GM18502 (cell line): ENCODE data around the gene NEU4.
"Not testable (repeated sequence)": the region's sequence is repeated elsewhere in the genome, so short reads cannot be mapped to it uniquely, and the experiment has no call there.

Experiments
- ATAC-seq: cut with Tn5 transposase; IDR thresholded peaks from one replicate; pipeline ENCODE4 v1.9.1; 2021; ENCODE audit warnings: mild to moderate bottlenecking; ENCODE audit not compliant: unreplicated experiment, poor library complexity

NEU4 gene, protein sequence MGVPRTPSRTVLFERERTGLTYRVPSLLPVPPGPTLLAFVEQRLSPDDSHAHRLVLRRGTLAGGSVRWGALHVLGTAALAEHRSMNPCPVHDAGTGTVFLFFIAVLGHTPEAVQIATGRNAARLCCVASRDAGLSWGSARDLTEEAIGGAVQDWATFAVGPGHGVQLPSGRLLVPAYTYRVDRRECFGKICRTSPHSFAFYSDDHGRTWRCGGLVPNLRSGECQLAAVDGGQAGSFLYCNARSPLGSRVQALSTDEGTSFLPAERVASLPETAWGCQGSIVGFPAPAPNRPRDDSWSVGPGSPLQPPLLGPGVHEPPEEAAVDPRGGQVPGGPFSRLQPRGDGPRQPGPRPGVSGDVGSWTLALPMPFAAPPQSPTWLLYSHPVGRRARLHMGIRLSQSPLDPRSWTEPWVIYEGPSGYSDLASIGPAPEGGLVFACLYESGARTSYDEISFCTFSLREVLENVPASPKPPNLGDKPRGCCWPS

DNA sequence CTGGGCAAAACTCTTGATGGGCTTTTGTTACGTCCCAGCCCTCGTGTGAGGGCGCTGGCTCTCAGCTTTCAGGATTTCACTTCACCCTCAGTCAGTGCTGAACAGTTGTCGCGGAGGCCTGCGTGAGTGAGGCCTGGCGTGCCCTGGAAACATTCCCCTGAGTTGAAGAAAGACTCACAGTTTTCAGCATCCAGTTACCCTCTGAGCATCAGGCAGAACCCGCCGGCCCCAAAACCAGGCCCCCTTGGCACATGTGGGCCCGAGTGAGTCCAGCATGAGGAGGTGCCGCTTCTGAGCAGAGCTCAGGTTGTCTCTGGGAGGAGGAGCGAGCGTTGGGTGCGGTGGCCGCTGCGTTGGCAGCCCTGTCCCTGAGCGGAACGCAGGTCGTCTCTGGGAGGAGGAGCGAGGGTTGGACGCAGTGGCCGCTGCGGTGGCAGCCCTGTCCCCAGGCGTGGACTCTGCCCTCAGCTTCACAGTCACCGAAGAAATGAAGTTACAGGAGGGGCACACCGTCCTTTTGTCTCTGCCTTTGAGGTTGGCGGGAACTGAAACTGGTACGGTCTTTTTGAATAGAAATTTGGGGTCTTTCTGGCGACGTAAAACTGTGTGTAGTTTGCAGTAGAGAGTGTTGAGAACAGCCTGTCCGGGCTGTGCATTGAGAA, at the start of gene NEU4:
Gene NEU4, plus strand, starts transcription at position 473 of the 662 bp plus-strand sequence. CDS start 5,292 bp downstream, outside the sequence.
- no peak for ATAC-seq

DNA sequence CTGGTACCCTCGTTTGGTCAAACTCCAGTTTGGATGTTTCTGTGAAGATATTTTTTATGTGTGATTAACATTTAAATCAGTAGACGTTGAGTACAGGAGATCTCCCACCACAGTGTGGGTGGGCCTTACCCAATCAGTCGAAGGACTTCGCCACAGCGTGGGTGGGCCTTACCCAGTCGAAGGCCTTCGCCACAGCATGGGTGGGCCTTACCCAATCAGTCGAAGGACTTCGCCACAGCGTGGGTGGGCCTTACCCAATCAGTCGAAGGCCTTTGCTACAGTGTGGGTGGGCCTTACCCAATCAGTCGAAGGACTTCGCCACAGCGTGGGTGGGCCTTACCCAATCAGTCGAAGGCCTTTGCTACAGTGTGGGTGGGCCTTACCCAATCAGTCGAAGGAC, 49.1 kb upstream of the NEU4 start:
- ATAC-seq = not testable (repeated sequence)

DNA sequence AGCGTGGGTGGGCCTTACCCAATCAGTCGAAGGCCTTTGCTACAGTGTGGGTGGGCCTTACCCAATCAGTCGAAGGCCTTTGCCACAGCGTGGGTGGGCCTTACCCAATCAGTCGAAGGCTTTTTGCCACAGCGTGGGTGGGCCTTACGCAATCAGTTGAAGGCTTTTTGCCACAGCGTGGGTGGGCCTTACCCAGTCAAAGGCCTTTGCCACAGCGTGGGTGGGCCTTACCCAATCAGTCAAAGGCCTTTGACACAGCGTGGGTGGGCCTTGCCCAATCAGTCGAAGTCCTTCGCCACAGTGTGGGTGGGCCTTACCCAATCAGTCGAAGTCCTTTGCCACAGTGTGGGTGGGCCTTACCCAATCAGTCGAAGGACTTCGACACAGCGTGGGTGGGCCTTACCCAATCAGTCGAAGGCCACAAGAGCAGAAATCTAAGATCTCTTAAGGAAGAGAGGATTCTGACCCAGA, 48.7 kb upstream of the NEU4 start:
- ATAC-seq = no peak

DNA sequence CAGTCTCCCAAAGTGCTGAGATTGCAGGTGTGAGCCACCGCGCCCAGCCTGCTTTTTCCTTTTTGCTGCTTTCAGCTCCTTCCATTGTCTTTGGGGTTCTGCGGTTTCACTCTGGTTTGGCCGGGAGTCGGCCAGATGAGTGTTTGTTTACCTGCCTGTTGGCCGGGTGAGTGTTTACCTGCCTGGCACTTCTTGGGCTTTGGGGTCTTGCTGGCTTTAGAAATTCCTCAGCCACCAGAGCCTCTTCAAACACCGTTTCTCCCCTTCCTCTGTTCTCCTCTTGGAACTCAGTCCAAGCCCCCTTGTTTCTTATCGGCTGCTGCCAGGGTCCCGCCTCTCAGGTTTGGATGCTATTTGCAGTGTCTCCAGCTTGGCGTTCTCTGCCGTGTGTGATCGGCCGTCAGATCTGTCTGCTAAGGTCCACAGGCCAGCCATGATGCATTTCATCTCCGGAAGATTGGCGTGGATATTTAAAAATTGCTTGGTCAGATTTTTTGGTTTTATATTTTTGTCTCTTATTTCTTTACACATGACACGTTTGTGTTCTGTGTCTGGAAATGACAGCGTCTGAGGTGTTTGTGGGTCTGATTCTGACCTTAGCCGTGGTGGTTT, 46.6 kb upstream of the NEU4 start:
- ATAC-seq = no peak

DNA sequence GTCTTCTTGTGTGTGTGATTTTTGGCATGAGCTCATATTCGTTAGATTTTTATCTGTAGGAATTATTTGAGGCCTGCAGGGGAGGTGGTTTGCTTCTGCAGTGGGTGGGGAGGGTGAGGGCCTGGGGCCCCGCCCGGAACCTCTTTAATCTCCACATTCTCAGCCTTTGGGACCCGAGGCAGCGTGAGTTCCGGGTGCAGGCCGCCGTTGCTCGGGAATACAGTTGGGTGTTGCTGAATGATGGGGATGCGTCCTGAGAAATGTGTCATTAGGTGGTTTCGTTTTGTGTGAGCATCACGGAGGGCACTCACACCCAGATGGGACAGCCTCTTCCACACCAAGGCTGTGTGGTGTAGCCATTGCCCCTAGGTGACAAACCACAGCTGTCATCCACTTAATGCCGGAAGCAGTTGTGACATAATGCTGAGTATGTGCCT, 46.0 kb upstream of the NEU4 start:
- ATAC-seq = no peak

DNA sequence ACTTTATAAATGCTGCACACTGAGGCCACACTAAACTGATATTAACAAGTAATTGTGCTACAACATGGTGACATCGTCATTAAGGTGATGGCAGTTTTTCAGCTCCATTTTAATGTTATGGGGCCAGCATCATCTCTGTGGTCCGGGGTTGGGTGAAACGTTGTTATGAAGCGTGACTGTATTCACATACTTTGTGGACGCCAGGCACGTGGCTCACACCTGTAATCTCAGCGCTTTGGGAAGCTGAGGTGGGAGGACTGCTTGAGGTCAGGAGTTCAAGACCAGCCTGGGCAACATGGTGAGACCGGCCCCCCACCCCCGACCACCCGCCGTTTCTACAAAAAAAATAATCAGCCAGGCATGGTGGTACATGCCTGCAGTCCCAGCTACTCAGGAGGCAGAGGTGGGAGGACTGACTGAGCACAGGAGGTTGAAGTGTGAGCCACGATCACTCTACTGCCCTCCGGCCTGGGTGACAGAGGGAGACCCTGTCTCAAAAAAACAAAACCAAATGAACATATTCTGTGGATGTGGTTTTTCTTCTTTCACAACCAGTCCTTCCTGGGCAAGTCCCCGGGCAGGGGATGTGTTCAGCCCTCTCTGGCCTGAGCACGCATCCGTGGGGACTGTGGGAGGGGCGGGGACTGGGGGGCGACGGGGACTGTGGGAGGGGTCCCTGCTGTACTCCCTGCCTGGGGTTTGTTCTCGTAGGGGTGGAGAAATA, 45.3 kb upstream of the NEU4 start:
- no peak for ATAC-seq

DNA sequence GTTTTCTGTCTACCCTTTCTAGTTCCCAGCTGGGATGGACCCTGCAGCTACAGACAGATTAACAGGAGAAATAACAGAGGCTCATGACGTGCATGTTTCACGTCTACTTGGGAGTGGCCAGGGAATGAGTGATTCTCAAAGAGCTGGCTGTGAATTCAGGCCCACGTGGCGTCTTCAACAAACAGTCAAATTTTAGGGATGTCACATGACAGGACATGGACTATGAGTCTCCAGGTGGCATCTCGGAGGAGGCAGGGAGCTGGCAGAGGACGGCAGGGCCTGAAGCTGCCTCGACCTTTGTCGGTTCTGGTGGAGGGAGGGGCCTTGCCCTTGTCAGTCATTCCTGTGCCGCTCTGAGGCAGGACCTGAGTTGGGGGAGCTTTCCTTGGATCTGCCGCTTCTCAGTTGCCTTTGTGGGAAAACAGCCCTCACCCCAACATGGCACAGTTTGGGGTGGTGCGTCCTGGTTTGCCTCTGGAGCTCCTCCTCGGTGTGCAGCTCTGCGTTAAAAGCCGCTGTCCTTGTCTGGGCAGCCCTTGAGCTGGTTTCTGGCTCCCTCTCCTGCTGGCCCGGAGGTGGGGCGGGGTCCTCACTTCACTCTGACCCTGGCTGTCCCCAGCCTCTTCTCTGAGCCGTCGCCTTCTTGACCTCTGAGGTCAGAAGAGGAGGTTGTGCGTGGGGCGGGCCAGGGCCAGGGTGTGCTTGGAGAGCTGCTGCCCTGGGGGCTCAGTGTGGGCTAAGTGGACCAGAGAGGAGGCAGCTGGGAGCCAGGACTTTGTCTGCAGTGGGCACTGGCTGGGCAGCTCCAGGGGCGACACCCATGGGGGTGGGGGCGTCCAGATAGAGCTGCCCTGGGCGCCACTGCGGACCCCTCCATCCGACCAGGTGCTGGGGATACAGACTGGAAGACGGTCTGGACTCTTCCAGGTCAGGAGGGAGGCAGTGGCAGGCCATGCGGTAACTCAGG, 44.4 kb upstream of the NEU4 start:
- no peak for ATAC-seq

DNA sequence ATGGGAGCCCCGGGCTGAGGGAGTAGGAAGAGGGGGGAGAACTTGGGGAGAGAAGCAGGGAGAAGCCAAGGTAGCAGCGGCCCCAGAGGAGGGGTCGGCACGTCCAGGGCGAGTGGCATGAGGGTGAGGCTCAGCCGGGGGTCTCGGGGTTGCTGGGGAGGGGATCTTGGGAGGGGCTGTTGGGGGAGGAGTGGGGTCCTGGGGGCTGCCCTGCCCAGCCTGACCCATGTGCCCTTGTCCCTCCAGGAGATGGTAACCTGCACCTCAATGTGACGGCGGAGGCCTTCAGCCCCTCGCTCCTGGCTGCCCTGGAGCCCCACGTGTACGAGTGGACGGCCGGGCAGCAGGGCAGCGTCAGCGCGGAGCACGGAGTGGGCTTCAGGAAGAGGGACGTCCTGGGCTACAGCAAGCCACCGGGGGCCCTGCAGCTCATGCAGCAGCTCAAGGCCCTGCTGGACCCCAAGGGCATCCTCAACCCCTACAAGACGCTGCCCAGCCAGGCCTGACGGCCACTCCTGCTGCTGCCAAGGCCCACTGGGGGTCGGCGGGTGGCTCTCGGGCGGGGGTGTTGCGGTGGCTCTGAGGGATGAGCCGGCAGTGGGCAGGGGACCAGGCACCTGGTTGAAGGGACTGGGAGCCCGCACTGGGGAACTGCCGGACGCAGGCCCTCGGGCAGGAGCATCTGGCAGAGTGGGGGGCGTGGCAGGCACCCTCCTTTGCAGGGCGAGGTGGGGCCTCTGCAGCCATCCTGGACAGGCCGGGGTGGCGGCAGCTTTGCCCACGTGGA, 41.3 kb upstream of the NEU4 start:
- ATAC-seq = no peak

DNA sequence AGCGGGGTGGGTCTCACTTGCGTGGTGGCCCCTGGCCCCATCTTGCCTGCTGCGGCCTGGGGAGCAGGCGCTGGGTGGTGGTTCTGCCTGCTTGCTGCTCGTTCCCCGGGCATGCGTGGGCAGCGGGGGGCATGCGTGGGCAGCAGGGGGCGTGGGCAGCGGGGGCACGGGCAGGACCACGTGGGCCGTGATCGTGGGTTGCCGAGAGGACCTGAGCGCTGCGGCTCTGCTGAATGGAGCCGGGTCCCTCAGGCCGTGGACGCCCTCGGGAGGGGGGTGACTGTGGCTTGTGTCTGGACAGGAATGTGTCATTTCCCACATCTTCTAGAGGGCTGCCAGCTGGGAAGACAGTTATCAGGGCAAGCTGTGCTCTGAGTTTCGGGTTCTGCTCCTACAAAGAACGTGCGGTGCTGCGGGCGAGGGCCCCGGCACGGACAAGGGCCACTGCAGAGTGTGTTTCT, 40.7 kb upstream of the NEU4 start:
- ATAC-seq = no peak

DNA sequence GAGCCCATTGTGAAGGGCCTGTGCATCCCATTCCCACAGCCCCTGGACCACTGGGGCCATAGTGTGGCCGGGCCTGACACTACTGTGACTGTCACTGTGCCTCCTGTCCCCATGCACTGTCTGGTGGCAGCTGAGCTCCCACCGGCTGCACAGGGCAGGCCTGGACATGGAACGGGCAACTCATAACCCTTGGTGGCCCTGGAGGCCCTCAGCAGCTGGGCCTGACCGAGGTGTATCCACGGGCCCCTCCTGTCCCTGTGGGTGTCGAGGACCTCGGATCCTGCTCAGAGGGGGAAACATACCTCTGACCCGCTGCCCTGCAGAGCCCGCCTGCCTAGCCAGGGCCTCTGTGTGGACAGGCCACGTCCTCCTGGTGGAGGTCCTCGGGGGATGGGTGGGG, 40.1 kb upstream of the NEU4 start:
- no peak for ATAC-seq

DNA sequence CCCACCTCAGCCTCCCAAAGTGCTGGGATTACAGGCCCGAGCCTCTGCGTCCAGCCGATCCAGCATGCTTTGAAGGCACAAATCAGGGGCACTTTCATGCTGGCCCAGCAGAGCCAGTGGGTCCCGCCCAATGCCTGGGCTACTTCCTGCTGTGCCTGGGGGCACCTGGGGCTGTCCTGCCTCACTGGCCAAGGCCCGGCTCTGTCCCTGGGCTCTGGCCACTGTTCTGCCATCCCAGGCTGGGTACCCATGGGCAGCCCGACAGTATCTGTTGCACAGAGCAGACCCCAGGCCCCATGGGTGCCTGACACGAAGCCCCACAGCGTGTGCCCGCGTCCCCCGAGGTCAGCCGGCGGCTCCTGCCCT, 39.2 kb upstream of the NEU4 start:
- no peak for ATAC-seq

DNA sequence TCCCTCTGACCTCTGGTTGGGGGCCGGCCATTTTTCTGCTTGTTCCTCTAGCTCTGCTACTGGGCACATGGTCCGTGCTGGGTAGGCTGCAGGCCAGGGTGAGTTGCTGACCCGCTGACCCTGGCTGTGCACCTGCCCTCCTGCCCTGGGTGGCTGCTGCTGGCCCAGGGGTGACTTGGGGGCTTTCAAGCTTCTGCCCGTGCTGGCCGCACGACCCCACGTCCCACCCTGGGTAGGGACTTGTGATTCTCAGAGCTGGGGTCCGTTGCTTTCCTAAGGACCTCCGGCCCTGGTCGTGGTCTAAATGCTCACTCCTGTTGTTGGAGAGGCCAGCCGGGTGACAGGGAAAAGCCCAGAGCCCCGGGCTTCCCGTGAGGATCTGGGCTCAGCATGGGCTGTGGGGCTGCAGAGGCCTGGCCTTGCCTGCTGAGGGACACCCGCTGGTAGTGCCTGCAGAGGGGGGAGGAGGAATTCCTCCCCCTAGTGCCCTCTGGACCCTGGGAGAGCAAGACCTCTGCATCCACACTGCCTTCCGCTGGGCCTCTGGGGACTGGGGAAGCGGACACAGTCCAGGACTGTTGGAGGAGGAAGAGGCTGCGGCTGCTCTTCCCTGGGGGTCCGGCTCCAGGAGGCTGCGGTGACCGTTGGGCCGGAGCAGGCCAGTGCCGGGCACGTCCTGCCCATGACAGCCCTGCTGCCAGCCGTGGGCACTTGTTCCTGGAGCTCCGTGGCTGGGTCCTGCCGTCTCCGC, 38.6 kb upstream of the NEU4 start:
- no peak for ATAC-seq

DNA sequence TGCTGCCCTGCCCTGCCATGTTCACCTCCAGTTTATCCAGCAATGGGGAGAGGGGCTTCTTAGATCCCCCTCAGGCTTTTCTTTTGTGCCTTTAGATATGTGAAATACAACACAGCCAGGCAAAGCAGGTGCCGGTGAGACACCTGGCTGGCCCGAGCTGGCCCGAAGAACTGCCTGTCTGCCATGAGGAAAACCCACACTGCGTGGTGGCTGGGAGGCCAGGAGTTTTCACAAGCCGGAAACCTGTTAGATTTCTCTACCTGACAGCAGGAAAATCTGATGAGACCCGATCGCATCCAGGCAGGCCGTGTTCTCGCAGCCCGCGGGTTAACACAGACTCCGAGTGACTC, 38.1 kb upstream of the NEU4 start:
- ATAC-seq = no peak

DNA sequence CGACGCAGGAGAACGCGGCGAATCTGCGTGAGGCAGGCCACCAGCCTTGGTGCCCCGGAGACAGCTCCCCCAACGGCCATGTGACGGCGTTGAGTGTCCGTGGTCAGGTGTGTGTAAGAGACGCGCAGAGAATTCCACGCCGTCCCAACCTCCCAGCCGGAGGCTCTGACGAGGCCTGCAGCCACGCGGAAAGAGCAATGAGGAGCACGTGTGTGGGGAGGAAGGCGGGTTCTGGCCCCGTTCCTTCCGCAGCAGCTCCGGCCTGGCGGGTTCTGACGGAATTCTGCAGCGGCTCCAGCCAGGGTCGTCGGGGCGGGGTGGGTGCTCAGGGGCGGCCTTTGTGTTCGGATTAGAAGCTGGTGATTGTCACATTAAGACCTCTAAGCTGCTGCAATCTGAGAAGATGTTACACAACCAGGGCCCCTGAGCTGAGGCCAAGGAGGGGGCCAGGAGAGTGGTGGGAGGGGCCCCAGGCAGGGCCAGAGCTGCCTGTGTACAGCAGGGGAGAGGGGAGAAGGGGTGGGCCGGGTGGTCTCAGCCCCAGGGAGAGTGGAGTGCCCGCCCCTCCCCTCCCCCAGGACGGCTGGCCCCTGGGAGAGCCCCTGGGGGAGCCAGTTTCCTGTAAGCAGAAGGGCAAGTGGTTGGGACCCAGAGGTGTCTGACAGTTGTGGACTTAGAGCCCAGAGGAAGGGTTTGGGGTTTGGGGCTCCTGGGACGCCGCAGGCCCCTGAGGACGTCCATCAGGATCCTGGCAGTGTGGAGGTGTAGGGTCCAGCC, 37.5 kb upstream of the NEU4 start:
- ATAC-seq = no peak

DNA sequence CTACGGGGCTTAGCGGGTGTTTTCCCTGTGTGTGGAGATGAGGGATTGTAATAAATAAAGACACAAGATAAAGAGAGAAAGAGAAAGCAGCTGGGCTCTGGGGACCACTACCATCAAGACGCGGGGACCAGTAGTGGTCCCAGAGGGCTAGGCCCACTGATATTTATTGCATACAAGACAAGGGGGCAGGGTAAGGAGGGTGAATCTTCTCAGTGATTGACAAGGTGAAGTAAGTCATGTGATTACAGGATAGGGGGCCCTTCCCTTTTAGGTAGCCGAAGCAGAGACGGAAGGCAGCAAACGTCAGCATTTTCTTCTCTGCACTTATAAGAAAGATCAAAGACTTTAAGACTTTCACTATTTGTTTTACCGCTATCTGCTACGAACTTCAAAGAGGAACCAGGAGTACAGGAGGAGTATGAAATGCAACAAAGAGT, 36.9 kb upstream of the NEU4 start:
- no peak for ATAC-seq

DNA sequence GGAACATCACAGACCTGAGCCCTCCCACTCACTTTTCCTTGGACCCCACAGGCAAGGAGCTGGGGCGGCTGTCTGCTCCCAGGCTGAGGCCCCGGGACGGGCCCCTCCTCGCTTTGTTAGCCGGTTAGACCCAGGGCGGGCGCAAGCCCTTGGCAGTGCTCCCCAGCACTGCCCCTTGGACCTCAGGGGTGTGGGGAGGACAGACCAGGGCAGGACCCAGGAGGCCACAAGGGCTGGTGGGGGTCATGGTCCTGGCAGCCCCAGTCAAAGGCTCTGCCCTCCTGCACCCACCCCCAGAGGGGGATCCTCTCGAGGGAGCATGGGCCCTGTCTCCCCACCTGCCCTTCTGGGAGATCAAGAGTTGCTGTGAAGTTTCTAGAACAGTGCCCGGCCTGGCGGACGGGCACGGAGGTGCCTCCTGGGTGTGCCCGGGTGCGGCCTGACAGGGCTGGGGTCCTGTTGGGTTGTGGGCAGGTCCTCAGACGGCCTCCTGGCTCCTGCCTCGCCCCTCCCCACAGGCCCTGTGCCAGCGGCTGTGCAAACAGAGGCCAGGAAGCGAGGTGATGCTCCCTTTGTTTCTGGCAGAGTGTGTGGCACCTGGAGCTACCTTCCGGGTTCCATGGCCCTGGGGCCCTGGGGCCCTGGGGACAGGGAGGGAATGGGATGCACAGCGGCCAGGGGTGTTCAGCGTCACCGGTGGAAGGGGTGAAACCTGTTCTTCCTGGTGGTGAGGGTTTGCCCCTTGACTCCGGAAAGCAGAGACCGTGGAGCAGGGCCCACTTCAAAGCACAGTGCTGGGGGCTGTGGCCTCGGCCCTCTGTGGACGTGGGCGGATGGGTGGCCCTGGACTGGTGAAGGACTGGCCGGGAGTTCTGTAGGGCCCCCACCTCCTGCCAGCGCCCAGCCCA, 35.2 kb upstream of the NEU4 start:
- no peak for ATAC-seq
